Keratinocyte (primary cell): ENCODE measurements around the gene ZBED4. TPM values are rescaled to one million over a fixed set of nuclear protein-coding genes. Genes with fewer than 3 reads are reported as not detected.

Experiments
- DNase-seq: peaks from one replicate; pipeline ENCODE4 v3.0.0-alpha.2; 2011; ENCODE audit warnings: low read depth, missing footprints, low spot score
- FAIRE-seq: peaks from 2 replicates; lab custom pipeline; 2011; peaks lifted over from hg19 to GRCh38; lab: Jason Lieb, UNC
- H2AFZ ChIP-seq: 2 replicates; pipeline ENCODE4 v1.6.0; 2012; ENCODE audit warnings: low read length, control low read depth, inconsistent platforms; ENCODE audit not compliant: control insufficient read depth
- H3K27ac ChIP-seq: 2 replicates; pipeline ENCODE4 v1.5.1; 2011; ENCODE audit warnings: low read length; ENCODE audit not compliant: control insufficient read depth, insufficient read depth
- H3K27me3 ChIP-seq: 3 replicates; pipeline ENCODE4 v1.6.0; 2011; ENCODE audit warnings: low read length; ENCODE audit not compliant: control insufficient read depth, insufficient read depth; ENCODE audit errors: extremely low read depth
- H3K36me3 ChIP-seq, 2 experiments: 2 replicates in 1 of 2; 3 replicates in 1 of 2; pipeline ENCODE4 v1.5.1; 2011; ENCODE audit warnings: low read length in 2 of 2, mild to moderate bottlenecking in 1 of 2; ENCODE audit not compliant: control insufficient read depth in 2 of 2, insufficient read depth in 2 of 2; ENCODE audit errors: extremely low read depth in 1 of 2
- H3K4me1 ChIP-seq: 3 replicates; pipeline ENCODE4 v1.5.1; 2011; ENCODE audit warnings: low read length; ENCODE audit not compliant: control insufficient read depth, insufficient read depth; ENCODE audit errors: extremely low read depth
- H3K4me2 ChIP-seq: 3 replicates; pipeline ENCODE4 v1.6.0; 2011; ENCODE audit warnings: low read depth, low read length; ENCODE audit not compliant: control insufficient read depth, insufficient read depth; ENCODE audit errors: extremely low read depth
- H3K4me3 ChIP-seq, 3 experiments: fragments of 200-600 bp in 1 of 3; sonication (generic) in 1 of 3; 2 replicates in 2 of 3; 3 replicates in 1 of 3; pipeline ENCODE4 v1.5.1; 2011 to 2016; ENCODE audit warnings: low read length in 3 of 3, mild to moderate bottlenecking in 3 of 3, control low read depth in 2 of 3, inconsistent platforms in 1 of 3, low read depth in 1 of 3, mixed read lengths in 1 of 3, mixed run types in 1 of 3, moderate library complexity in 1 of 3; ENCODE audit not compliant: control insufficient read depth in 2 of 3, insufficient read depth in 2 of 3; ENCODE audit errors: extremely low read depth in 1 of 3
- H3K79me2 ChIP-seq: 2 replicates; pipeline ENCODE4 v1.6.0; 2012; ENCODE audit warnings: low read length; ENCODE audit not compliant: control insufficient read depth, insufficient read depth
- H3K9ac ChIP-seq: 3 replicates; pipeline ENCODE4 v1.6.0; 2011; ENCODE audit warnings: low read length; ENCODE audit not compliant: control insufficient read depth, insufficient read depth; ENCODE audit errors: extremely low read depth
- H3K9me1 ChIP-seq: 3 replicates; pipeline ENCODE4 v1.6.0; 2011; ENCODE audit warnings: low read length; ENCODE audit not compliant: control insufficient read depth, insufficient read depth; ENCODE audit errors: extremely low read depth
- H3K9me3 ChIP-seq: 2 replicates; pipeline ENCODE4 v1.5.1; 2012; ENCODE audit warnings: low read depth, low read length; ENCODE audit not compliant: control insufficient read depth
- H4K20me1 ChIP-seq: 3 replicates; pipeline ENCODE4 v1.6.0; 2011; ENCODE audit warnings: low read length; ENCODE audit not compliant: control insufficient read depth, insufficient read depth; ENCODE audit errors: extremely low read depth
- CTCF ChIP-seq, 3 experiments: IDR thresholded peaks in 1 of 3; conservative IDR thresholded peaks in 1 of 3; optimal IDR thresholded peaks in 1 of 3; 2 replicates in 2 of 3; 3 replicates in 1 of 3; pipeline versions ENCODE3 to v1.5.1; 2011; ENCODE audit warnings: low read length in 3 of 3, mild to moderate bottlenecking in 3 of 3, moderate library complexity in 2 of 3, control low read depth in 1 of 3, inconsistent platforms in 1 of 3; ENCODE audit not compliant: insufficient read depth in 2 of 3; ENCODE audit errors: extremely low read depth in 1 of 3
- EZH2 ChIP-seq: IDR thresholded peaks from one replicate; pipeline ENCODE4 v1.6.1; 2012; ENCODE audit warnings: inconsistent platforms, mild to moderate bottlenecking, low read length, moderate library complexity
- dilution Hi-C: fragments of 300-500 bp; cut with MboI; formaldehyde crosslinking; loops from one replicate; pipeline ENCODE4 v1.7.0; 2020; ENCODE audit warnings: low sequenced_read_pairs; ENCODE audit not compliant: extremely low pct_ligation_motif_present
- polyA plus RNA-seq, 5 experiments: library from polyadenylated mRNA; depleted of rRNA in 3 of 5; stranded (reverse) in 3 of 5; stranded (forward) in 1 of 5; unstranded in 1 of 5; fragments of >200 nt; gene quantifications; 1 replicate in 1 of 5; 2 replicates in 3 of 5; 3 replicates in 1 of 5; pipeline versions ENCODE4 v1.2.1 to v1.2.3, GENCODE V29; 2011 to 2012; ENCODE audit warnings: missing spikeins in 2 of 5, low read depth in 1 of 5, low replicate concordance in 1 of 5

Gene ZBED4
- polyA plus RNA-seq, 1 donor (not counting 4 experiments of a cell fraction or from before 2014, with no cell fraction given) = 7.1 TPM

- Histone ChIP-seq H3K4me2 (no peak overlapping the region), H3K4me1 (no peaks in the 10 kb centered on the region), H3K27ac (no peak overlapping the region), H3K27me3 (no peaks in the 10 kb centered on the region), H3K9me3 (no peaks in the 10 kb centered on the region), H3K9me1 (no peaks in the 10 kb centered on the region), H3K9ac (no peak overlapping the region), H3K4me3 (no peak overlapping the region), H4K20me1 (no peaks in the 10 kb centered on the region), H3K36me3 (peaks cover 19 to 25% of the 10 kb centered on the region in 2 experiments), H2AFZ (no peak overlapping the region), H3K79me2 (peaks cover 47% of the 10 kb centered on the region)
- dilution Hi-C loops = no loop called here
- TF ChIP-seq EZH2 (no peak), CTCF (optimal IDR thresholded peaks at IDR 0.05 in 1 of 3, IDR thresholded peaks at IDR 0.05 in 1 of 3, conservative IDR thresholded peaks at IDR 0.05 in 1 of 3; ENCODE audit: extremely low read depth in 1 of 3, insufficient read depth in 2 of 3, low read length in 3 of 3) (no peak)
- FAIRE-seq (no peak), DNase-seq (no peak)
Measured at GRCh38 chr22:49885881-49886280, 32.2 kb downstream of the ZBED4 start.

GRCh38 chr22:49886346-49887063 is 32.9 kb downstream of the ZBED4 start:
- peaks cover 3% of the 10 kb centered on the region for H3K4me1 ChIP-seq
- H3K4me3 ChIP-seq = no peak overlapping the region
- FAIRE-seq (no peak), DNase-seq (no peak)
- H2AFZ ChIP-seq = no peak overlapping the region
- dilution Hi-C loops = no loop called here
- H3K9me1 ChIP-seq = no peaks in the 10 kb centered on the region
- no peak overlapping the region for H3K9ac ChIP-seq
- H3K79me2 ChIP-seq = peaks cover 41% of the 10 kb centered on the region
- H4K20me1 ChIP-seq = no peaks in the 10 kb centered on the region
- H3K27me3 ChIP-seq = no peaks in the 10 kb centered on the region
- peaks cover 19 to 25% of the 10 kb centered on the region in 2 experiments for H3K36me3 ChIP-seq
- H3K27ac ChIP-seq = no peak overlapping the region
- no peak overlapping the region for H3K4me2 ChIP-seq
- no peaks in the 10 kb centered on the region for H3K9me3 ChIP-seq
- TF ChIP-seq EZH2 (no peak), CTCF (optimal IDR thresholded peaks at IDR 0.05 in 1 of 3, IDR thresholded peaks at IDR 0.05 in 1 of 3, conservative IDR thresholded peaks at IDR 0.05 in 1 of 3; ENCODE audit: extremely low read depth in 1 of 3, insufficient read depth in 2 of 3, low read length in 3 of 3) (no peak)
